Measurements from ENCODE around the gene GAPVD1. TPM values are rescaled to one million over a fixed set of nuclear protein-coding genes. Genes with fewer than 3 reads are reported as not detected.

Gene GAPVD1
- total and polyA plus RNA-seq, 2 of the 13 experiments (the other 11 are each of a cell fraction or from before 2014, with no cell fraction given) = 11.1 to 33.2 TPM

GRCh38 chr9:125374443-125375309 lies 113.0 kb downstream of the GAPVD1 start (continued):
- no peak for TF ChIP-seq ZEB1 (IDR thresholded peaks at IDR 0.05; ENCODE audit: insufficient replicate concordance, low read depth)
- TF ChIP-seq PREB (CRISPR knock-in tag; IDR thresholded peaks at IDR 0.05) = no peak

DNA sequence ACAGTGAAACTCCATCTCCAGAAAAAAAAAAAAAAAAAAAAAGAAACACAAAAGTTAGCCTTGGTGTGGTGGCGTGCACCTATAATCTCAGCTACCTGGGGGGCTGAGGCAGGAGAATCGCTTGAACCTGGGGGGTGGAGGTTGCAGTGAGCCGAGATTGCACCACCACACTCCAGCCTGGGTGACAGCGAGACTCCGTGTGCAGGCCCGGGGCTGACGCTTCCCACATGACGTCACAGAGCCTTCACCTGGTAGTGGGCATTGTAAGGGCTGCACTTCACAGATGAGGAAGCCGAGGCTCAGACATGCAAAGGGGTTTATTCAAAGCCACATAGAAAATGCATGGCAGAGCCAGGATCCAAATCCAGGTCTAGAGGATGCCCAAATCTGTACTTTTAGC lies 114.2 kb downstream of the GAPVD1 start:
- Histone ChIP-seq H3K36me3 (replicated peaks in 1 of 2; ENCODE audit: control insufficient read depth in 1 of 2, insufficient read depth in 2 of 2, low read length in 2 of 2) (no peaks in the 10 kb centered on the region), H3K4me1 (ENCODE audit: insufficient read depth, low read length) (peaks cover 79% of the 10 kb centered on the region), H3K27me3 (ENCODE audit: control insufficient read depth in 1 of 2, insufficient read depth in 2 of 2, low read length in 2 of 2) (peaks cover 2 to 22% of the 10 kb centered on the region in 2 experiments; a peak in 3 of 5 replicates), H3K9me3 (ENCODE audit: low read length) (no peaks in the 10 kb centered on the region), H3K79me2 (ENCODE audit: insufficient read depth, low read length) (no peaks in the 10 kb centered on the region), H3K9ac (ENCODE audit: insufficient read depth, low read depth, low read length) (no peak overlapping the region), H4K20me1 (ENCODE audit: insufficient read depth, low read length) (no peaks in the 10 kb centered on the region), H3K4me3 (replicated peaks in 1 of 3; ENCODE audit: insufficient read depth in 1 of 3, low read depth in 2 of 3, low read length in 3 of 3) (peak overlapping the region in 1 of 3 experiments; percentile 38; a peak in 1 of 6 replicates), H3K4me2 (ENCODE audit: low read depth, low read length) (peak overlapping the region; percentile 56), H2AFZ (ENCODE audit: low read length) (no peak overlapping the region), H3K27ac (ENCODE audit: extremely low read length, insufficient read depth, low read length) (no peak overlapping the region)
- DNase-seq (ENCODE audit: low spot score) = no peak
- 40% methylated on average over 8 of the region's 9 CpGs for WGBS (ENCODE audit: low lambda C conversion rate)
- POLR2A ChIA-PET = no interaction called here
- in situ Hi-C loops (cut with HindIII; ENCODE audit: extremely low pct_ligation_motif_present, low pct_unique_long_range_greater_than_20kb) (loop anchor here (10.0 kb wide), 1 partner anchor 601 kb away; the partner anchor contains the start of genes NR6A1 and OLFML2A), intact Hi-C loops (cut with micrococcal nuclease; ENCODE audit: unreplicated experiment) (loop anchor here (10.0 kb wide), 1 partner anchor 601 kb away; the partner anchor contains the start of genes NR6A1 and OLFML2A)
- BruUV-seq (replicated peaks) = no TSS peak
- TF ChIP-seq CREB1 (IDR thresholded peaks at IDR 0.05) (peak; percentile 94), CREB1 (CRISPR knock-in tag; IDR thresholded peaks at IDR 0.05) (no peak), ATF7 (IDR thresholded peaks at IDR 0.05) (peak; percentile 66), ATF7 (CRISPR knock-in tag; IDR thresholded peaks at IDR 0.05) (no peak), ZNF430 (CRISPR knock-in tag; IDR thresholded peaks at IDR 0.05) (no peak), ASH2L (IDR thresholded peaks at IDR 0.05; ENCODE audit: insufficient read length, low read depth, low read length) (no peak), SMC3 (IDR thresholded peaks at IDR 0.05; ENCODE audit: low read length) (no peak)
- TF ChIP-seq, protein P1, sequence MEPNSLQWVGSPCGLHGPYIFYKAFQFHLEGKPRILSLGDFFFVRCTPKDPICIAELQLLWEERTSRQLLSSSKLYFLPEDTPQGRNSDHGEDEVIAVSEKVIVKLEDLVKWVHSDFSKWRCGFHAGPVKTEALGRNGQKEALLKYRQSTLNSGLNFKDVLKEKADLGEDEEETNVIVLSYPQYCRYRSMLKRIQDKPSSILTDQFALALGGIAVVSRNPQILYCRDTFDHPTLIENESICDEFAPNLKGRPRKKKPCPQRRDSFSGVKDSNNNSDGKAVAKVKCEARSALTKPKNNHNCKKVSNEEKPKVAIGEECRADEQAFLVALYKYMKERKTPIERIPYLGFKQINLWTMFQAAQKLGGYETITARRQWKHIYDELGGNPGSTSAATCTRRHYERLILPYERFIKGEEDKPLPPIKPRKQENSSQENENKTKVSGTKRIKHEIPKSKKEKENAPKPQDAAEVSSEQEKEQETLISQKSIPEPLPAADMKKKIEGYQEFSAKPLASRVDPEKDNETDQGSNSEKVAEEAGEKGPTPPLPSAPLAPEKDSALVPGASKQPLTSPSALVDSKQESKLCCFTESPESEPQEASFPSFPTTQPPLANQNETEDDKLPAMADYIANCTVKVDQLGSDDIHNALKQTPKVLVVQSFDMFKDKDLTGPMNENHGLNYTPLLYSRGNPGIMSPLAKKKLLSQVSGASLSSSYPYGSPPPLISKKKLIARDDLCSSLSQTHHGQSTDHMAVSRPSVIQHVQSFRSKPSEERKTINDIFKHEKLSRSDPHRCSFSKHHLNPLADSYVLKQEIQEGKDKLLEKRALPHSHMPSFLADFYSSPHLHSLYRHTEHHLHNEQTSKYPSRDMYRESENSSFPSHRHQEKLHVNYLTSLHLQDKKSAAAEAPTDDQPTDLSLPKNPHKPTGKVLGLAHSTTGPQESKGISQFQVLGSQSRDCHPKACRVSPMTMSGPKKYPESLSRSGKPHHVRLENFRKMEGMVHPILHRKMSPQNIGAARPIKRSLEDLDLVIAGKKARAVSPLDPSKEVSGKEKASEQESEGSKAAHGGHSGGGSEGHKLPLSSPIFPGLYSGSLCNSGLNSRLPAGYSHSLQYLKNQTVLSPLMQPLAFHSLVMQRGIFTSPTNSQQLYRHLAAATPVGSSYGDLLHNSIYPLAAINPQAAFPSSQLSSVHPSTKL (CRISPR knock-in tag; IDR thresholded peaks at IDR 0.05) = no peak
- CTCF ChIA-PET (ENCODE audit: low intra/inter-chr PET ratio, low total read pairs) = no interaction called here
- ATAC-seq = no peak
- no peak for FAIRE-seq
